KMS-11 (cell line): ENCODE results near the gene TGFB3.

ENCODE experiments used
- H2AFZ ChIP-seq: fragments of 200-600 bp; sonication (generic); 2 replicates; pipeline ENCODE4 v1.6.1; 2016; ENCODE audit warnings: antibody characterized with exemption, mixed run types, low read depth
- H3K27ac ChIP-seq: fragments of 200-600 bp; sonication (generic); 2 replicates; pipeline ENCODE4 v1.6.1; 2016; ENCODE audit warnings: mild to moderate bottlenecking, mixed run types
- H3K27me3 ChIP-seq: fragments of 200-600 bp; sonication (generic); 2 replicates; pipeline ENCODE4 v1.6.1; 2017; ENCODE audit warnings: mild to moderate bottlenecking, low read depth, mixed run types, moderate library complexity; ENCODE audit not compliant: insufficient read depth
- H3K36me3 ChIP-seq: fragments of 200-600 bp; sonication (generic); 2 replicates; pipeline ENCODE4 v1.6.1; 2017; ENCODE audit warnings: mild to moderate bottlenecking, mixed run types; ENCODE audit not compliant: insufficient read depth
- H3K4me1 ChIP-seq: fragments of 200-600 bp; sonication (generic); 2 replicates; pipeline ENCODE4 v1.6.1; 2016; ENCODE audit warnings: mild to moderate bottlenecking, low read depth, mixed run types; ENCODE audit not compliant: poor library complexity, severe bottlenecking
- H3K4me2 ChIP-seq: fragments of 200-600 bp; sonication (generic); 2 replicates; pipeline ENCODE4 v1.7.0; 2016; ENCODE audit warnings: mild to moderate bottlenecking, mixed run types
- H3K4me3 ChIP-seq: fragments of 200-600 bp; sonication (generic); IDR thresholded peaks from 2 replicates; pipeline ENCODE4 v1.6.1; 2017; ENCODE audit warnings: low read depth, low read length, mixed read lengths; ENCODE audit not compliant: insufficient read depth
- H3K79me2 ChIP-seq: fragments of 200-600 bp; sonication (generic); 2 replicates; pipeline ENCODE4 v1.6.1; 2016; ENCODE audit warnings: low read depth, mixed run types; ENCODE audit not compliant: insufficient read depth
- H3K9ac ChIP-seq: fragments of 200-600 bp; sonication (generic); 2 replicates; pipeline ENCODE4 v1.6.1; 2016; ENCODE audit warnings: mild to moderate bottlenecking, mixed run types
- H4K20me1 ChIP-seq: fragments of 200-600 bp; sonication (generic); 2 replicates; pipeline ENCODE4 v1.6.1; 2016; ENCODE audit warnings: mild to moderate bottlenecking, mixed run types; ENCODE audit not compliant: insufficient read depth
- CTCF ChIP-seq: fragments of 200-600 bp; sonication (generic); conservative IDR thresholded peaks from 2 replicates; pipeline ENCODE4 v1.6.1; 2017; ENCODE audit warnings: low read depth, mild to moderate bottlenecking, antibody characterized with exemption, low read length, moderate library complexity, mixed read lengths

TGFB3 gene

GRCh38 chr14:76019676-76020075 is 37.9 kb upstream of the TGFB3 start:
- H3K36me3 ChIP-seq: no peaks in the 10 kb centered on the region

GRCh38 chr14:76015668-76016067 is 33.9 kb upstream of the TGFB3 start:
- no peak overlapping the region for H2AFZ ChIP-seq
- no peaks in the 10 kb centered on the region for H3K79me2 ChIP-seq
- no peak overlapping the region for H3K27ac ChIP-seq
- H4K20me1 ChIP-seq: no peaks in the 10 kb centered on the region
- H3K4me1 ChIP-seq: no peaks in the 10 kb centered on the region
- H3K27me3 ChIP-seq: no peaks in the 10 kb centered on the region
- H3K9ac ChIP-seq: no peak overlapping the region
- no peaks in the 10 kb centered on the region for H3K36me3 ChIP-seq
- no peak overlapping the region for H3K4me3 ChIP-seq
- no peak overlapping the region for H3K4me2 ChIP-seq
- no peak for TF ChIP-seq CTCF

More at GRCh38 chr14:76019676-76020075, 37.9 kb upstream of the TGFB3 start:
- Histone ChIP-seq H3K4me3 (no peak overlapping the region), H3K9ac (no peak overlapping the region), H4K20me1 (no peaks in the 10 kb centered on the region), H3K4me2 (no peak overlapping the region), H3K79me2 (no peaks in the 10 kb centered on the region), H2AFZ (no peak overlapping the region), H3K4me1 (no peaks in the 10 kb centered on the region), H3K27me3 (no peaks in the 10 kb centered on the region), H3K27ac (no peak overlapping the region)
- no peak for TF ChIP-seq CTCF

- H3K4me2 ChIP-seq: no peak overlapping the region
- H4K20me1 ChIP-seq: no peaks in the 10 kb centered on the region
- no peak overlapping the region for H3K4me3 ChIP-seq
- H3K27me3 ChIP-seq: no peaks in the 10 kb centered on the region
- TF ChIP-seq CTCF: no peak
- no peaks in the 10 kb centered on the region for H3K4me1 ChIP-seq
- H3K9ac ChIP-seq: no peak overlapping the region
- no peak overlapping the region for H3K27ac ChIP-seq
- H2AFZ ChIP-seq: no peak overlapping the region
- H3K36me3 ChIP-seq: no peaks in the 10 kb centered on the region
- H3K79me2 ChIP-seq: no peaks in the 10 kb centered on the region
Measured at GRCh38 chr14:76015191-76015590, 33.4 kb upstream of the TGFB3 start.

GRCh38 chr14:76012354-76012753 is 30.6 kb upstream of the TGFB3 start:
- H3K4me3 ChIP-seq: no peak overlapping the region
- H3K36me3 ChIP-seq: no peaks in the 10 kb centered on the region
- no peak overlapping the region for H3K27ac ChIP-seq
- H3K9ac ChIP-seq: no peak overlapping the region
- H3K27me3 ChIP-seq: no peaks in the 10 kb centered on the region
- no peak overlapping the region for H3K4me2 ChIP-seq
- no peaks in the 10 kb centered on the region for H3K4me1 ChIP-seq
- no peaks in the 10 kb centered on the region for H4K20me1 ChIP-seq
- no peaks in the 10 kb centered on the region for H3K79me2 ChIP-seq
- no peak overlapping the region for H2AFZ ChIP-seq
- no peak for TF ChIP-seq CTCF
